ENCODE data around the gene CLTC.

CLTC gene

GRCh38 chr17:59688008-59688407 lies 68.3 kb downstream of the CLTC start:
- no peak for DNase-seq

GRCh38 chr17:59688496-59688895 lies 68.8 kb downstream of the CLTC start:
- DNase-seq: no peak

- no peak for DNase-seq
Observed at GRCh38 chr17:59693582-59693981, 73.9 kb downstream of the CLTC start.

- DNase-seq: no peak
Observed at GRCh38 chr17:59694344-59694743, 74.6 kb downstream of the CLTC start.

- no peak for DNase-seq
Observed at GRCh38 chr17:59695945-59696681, 76.4 kb downstream of the CLTC start.

- no peak for DNase-seq
Observed at GRCh38 chr17:59696682-59697277, 77.1 kb downstream of the CLTC start.

- DNase-seq: no peak
Observed at GRCh38 chr17:59698143-59698542, 78.4 kb downstream of the CLTC start.

GRCh38 chr17:59699218-59699617 lies 79.5 kb downstream of the CLTC start:
- no peak for DNase-seq

GRCh38 chr17:59699786-59700185 lies 80.1 kb downstream of the CLTC start:
- no peak for DNase-seq

- no peak for DNase-seq
Observed at GRCh38 chr17:59702304-59702703, 82.6 kb downstream of the CLTC start.

GRCh38 chr17:59707149-59707970 lies 87.7 kb downstream of the CLTC start, which contains the start of the genes PTRH2 and VMP1:
Gene PTRH2 (minus strand): TSS chr17:59707430. CDS start chr17:59697978, 9,452 bp downstream.
Gene VMP1 (plus strand): TSS chr17:59707654. CDS start chr17:59731447, 23,793 bp downstream.
- DNase-seq: peak; percentile 92 to 99

GRCh38 chr17:59707971-59708430 lies 88.3 kb downstream of the CLTC start:
- DNase-seq: no peak

- no peak for DNase-seq
Observed at GRCh38 chr17:59711936-59712335, 92.2 kb downstream of the CLTC start.

GRCh38 chr17:59712862-59713261 lies 93.2 kb downstream of the CLTC start:
- no peak for DNase-seq

- DNase-seq: no peak
Observed at GRCh38 chr17:59714255-59714654, 94.6 kb downstream of the CLTC start.

GRCh38 chr17:59716427-59716826 lies 96.7 kb downstream of the CLTC start:
- DNase-seq: no peak

- DNase-seq: no peak
Observed at GRCh38 chr17:59719526-59719925, 99.8 kb downstream of the CLTC start.

GRCh38 chr17:59722623-59723022 lies 102.9 kb downstream of the CLTC start:
- DNase-seq: no peak

GRCh38 chr17:59723041-59723440 lies 103.3 kb downstream of the CLTC start:
- DNase-seq: no peak

- DNase-seq: no peak
Observed at GRCh38 chr17:59723607-59724006, 103.9 kb downstream of the CLTC start.

GRCh38 chr17:59725691-59726090 lies 106.0 kb downstream of the CLTC start:
- no peak for DNase-seq

- no peak for DNase-seq
Observed at GRCh38 chr17:59727817-59728533, 108.3 kb downstream of the CLTC start.
